Endometrial microvascular endothelial cells (primary cell): ENCODE results near the gene GID4. TPM values are rescaled to one million over a fixed set of nuclear protein-coding genes. Genes with fewer than 3 reads are reported as not detected.
"Not testable (repeated sequence)": the region's sequence is repeated elsewhere in the genome, so short reads cannot be mapped to it uniquely, and the experiment has no call there.

Experiments
- in situ Hi-C: cut with HindIII; loops from 2 replicates; pipeline ENCODE4 v1.10.0; 2017; ENCODE audit warnings: low sequenced_read_pairs, low pct_unique_long_range_greater_than_20kb; ENCODE audit errors: inconsistent ontology term
- total RNA-seq: library from RNA; depleted of rRNA; stranded (reverse); fragments of >200 nt; gene quantifications from one replicate; pipeline ENCODE4 v1.2.3, GENCODE V29; 2015; ENCODE audit errors: inconsistent ontology term

Gene GID4
- total RNA-seq = 9.5 TPM

DNA sequence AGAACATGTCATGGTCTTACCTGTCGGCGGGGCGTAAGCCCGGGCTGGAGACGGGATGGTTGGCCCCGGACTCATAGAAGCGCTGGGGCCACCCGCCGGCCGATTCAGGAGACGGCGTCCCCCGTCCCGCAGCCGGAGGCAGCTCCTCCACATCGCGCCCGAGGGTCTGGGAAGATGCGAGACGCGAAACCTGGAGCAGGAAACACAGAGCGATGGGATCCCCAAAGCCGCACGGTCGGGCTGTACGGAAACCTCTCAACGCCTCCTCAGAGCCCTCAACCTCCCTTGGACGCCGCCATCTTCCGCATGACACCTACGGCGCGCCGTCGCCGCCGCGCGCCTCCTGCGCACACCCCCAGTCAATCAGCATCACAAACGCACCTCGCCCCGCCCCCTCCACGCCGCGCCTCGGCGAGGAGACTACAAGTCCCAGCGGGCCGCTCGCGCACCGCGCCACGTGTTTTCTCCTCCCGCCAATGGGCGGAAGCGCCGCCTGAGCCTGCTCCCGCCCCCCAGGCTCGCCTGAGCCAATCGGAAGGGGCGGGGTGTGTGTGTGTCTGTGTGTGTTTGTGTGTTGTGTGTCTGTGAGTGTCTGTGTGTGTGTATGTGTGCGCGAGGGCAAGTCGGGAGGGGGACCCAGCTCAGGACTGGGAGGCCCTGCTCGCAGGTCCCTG lies at the start of gene GID4, which contains the start of gene ATPAF2:
TSS of gene GID4 (plus strand) at position 548 of the 674 bp plus-strand sequence. CDS start at position 605, 57 bp downstream.
TSS of gene ATPAF2 (minus strand) at position 308 of the 674 bp plus-strand sequence. CDS start at position 153, 155 bp downstream.
- in situ Hi-C loops = loop anchor here (25.0 kb wide), 1 partner anchor 152 kb away; no protein-coding TSS in a partner anchor

DNA sequence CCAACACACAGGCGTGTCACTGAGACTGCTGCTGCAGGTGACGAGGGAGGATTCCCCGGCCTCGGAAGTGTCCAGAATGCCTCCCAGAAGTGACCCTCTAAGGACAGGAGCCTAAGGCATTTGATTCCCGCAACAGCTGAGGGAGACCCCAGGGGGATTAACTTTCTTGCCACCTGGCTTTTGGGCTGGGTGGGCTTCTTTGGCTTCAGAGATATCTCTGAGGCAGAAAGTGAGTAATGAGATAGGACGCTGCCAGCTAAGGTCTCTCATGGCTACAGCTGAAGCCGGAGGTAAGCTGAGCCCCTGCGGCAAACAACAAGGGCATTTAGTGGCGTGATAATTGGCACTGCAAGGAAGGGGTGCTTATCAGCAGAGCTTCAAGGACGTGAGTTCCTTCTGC lies 49.6 kb upstream of the GID4 start:
- in situ Hi-C loops = no loop called here

DNA sequence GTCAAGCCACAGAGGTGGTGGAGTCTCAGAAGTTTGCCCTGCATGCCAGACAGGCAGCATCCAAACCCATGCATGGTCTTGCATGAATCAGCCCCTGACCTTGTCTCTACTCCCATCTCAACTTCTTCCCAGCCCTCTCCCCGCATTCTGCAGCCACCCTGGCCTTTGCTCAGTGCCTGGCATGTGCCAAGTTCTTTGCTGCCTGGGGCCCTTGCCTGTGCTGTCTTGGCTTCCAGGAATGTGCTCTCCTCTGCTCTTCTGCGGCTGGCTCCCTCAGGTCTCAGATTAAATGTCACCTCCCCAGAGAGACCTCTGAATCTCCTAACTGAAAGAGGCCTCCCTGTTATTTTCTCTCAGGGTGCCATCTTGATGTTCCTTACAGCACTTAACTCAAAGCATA lies 48.9 kb upstream of the GID4 start:
- in situ Hi-C loops = no loop called here

DNA sequence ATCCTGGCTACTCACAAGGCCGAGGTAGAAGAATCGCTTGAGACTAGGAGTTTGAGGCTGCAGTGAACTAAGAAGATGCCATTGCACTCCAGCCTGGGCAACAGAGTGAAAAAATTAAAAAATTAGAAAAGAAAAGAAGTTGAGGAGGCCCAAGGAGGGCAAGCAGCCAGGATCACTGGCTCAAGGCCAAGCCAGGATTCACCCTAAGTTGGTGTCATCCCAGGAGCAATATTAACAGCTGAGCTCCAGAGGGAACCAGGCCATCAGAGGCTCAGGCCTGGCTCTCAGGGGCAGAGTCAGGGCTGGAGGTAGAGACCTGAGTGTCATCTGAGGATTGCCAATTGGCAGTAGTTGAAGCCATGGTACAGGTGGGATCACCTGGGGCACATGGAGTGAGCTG lies 45.8 kb upstream of the GID4 start:
- in situ Hi-C loops = no loop called here

DNA sequence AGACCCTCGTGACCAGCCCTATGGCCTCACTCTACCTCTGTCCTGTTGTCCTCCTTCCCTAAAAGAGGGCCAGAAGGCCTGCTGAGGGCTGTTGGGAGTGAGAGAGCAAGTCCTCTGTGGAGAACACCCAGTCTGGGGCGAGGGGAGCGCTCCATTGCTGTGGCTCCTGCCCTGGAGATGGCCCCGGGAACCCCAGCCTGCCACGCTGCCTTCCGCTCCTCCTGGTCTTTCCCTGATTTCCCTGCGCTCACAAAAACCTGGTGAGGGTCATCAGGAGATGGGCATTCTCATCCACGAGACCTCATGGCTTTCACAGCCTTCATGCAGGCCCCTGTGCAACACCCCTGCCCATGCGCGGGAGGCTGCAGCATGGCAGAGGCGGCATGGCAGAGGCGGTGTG lies 45.4 kb upstream of the GID4 start:
- in situ Hi-C loops = no loop called here

DNA sequence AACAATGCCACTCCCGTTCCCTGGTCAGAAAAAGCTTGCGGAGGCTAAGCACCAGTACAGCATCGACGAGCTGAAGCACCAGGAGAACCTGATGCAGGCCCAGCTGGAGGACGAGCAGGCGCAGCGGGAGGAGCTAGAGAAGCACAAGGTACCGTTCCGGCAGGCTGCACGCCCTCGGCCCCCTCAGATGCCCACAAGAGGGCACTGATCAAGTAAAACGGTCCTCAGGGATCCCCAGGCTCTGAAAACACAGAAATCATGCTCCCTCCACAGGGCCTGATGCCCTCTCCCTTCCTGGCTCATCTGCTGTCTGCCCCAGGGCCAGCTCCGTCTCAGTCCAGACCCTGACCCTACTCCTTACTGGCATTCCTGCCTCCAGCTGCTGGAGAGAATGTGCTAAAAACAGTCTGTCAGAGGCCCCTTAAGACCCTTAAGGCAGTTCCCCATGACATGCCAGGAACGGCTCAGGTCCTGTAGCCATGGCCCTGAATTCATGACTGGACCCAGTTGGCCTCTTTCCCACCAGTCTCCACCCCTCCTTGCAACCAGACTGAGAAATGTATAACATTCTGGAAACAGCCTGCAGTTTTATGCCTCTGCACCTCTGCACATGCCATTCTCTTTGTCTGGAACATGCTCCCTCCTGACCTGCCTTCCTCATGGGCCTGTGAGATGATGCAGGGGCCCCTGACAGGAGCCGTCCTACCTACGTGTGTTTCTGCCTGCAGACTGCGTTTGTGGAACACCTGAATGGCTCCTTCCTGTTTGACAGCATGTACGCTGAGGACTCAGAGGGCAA lies 44.7 kb upstream of the GID4 start:
- in situ Hi-C loops = no loop called here

DNA sequence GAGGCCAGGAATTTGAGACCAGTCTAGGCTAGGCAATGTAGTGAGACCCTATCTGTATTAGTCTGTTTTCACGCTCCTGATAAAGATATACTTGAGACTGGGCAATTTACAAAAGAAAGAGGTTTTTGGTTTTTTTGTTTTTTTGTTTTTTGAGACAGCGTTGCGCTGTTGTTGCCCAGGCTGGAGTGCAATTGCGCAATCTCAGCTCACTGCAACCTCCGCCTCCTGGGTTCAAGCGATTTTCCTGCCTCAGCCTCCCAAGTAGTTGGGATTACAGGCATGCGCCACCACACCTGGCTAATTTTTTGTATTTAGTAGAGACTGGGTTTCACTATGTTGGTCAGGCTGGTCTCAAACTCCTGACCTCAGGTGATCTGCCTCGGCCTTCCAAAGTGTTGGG lies 43.3 kb upstream of the GID4 start:
- in situ Hi-C loops = not testable (repeated sequence)

DNA sequence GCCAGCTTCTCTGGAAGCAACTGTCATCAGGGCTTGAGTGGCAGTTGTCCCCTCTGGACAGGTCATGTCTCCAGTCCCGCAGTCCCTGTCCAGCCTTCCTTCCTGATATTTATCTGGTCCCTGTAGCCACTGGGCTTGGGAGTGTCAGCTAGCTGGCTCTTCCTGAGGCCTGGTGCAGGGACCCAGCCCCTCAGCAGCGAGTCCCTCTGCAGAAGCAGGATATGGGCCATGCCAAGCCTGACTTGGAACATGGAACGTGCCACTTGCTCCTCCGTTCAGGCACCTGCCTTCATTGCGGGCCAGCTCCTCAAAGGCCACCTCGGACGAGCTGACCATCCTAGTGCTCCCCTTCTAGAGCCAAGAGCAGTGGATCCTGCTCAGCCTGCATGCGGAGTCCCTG lies 40.3 kb upstream of the GID4 start:
- in situ Hi-C loops = no loop called here

DNA sequence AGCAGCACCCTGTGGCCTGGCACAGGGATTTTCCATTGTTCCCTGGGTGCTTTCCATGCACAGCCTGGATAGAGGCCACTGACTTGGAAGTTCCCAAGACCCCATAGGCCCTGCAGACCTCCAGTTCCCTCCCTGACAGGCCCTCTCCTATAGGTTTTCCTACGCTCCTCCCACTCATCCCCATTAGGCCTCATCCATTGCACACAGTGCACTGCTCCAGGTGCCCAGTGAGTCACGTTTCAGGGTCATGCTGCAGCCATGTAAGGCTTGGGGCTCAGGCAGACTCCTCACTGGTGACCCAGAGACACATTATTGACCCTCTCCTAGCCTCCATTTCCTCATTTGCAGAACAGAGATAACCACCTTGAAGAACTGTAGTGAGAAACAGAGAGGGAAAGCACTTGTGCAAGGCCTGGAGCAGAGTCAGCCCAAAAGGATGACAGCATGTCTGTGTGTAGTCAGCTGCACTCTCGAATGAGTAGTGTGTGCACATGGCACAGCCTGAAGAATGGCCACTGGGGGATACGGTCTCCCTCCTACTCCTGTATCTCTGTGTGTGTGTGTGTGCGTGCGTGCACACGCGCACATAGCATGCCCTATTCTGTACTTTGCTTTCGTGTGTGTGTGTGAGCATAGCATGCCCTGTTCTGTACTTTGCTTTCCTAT lies 39.7 kb upstream of the GID4 start:
- in situ Hi-C loops = no loop called here

DNA sequence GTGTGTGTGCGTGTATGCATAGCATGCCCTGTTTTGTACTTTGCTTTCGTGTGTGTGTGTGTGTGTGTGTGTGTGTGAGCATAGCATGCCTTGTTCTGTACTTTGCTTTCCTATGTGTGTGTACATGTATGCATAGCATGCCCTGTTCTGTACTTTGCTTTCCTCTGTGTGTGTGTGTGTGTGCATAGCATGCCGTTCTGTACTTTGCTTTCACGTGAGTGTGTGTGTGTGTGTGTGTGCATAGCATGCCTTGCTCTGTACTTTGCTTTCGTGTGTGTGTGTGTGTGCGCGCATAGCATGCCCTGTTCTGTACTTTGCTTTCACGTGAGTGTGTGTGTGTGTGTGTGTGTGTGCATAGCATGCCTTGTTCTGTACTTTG lies 39.2 kb upstream of the GID4 start:
- in situ Hi-C loops = no loop called here

DNA sequence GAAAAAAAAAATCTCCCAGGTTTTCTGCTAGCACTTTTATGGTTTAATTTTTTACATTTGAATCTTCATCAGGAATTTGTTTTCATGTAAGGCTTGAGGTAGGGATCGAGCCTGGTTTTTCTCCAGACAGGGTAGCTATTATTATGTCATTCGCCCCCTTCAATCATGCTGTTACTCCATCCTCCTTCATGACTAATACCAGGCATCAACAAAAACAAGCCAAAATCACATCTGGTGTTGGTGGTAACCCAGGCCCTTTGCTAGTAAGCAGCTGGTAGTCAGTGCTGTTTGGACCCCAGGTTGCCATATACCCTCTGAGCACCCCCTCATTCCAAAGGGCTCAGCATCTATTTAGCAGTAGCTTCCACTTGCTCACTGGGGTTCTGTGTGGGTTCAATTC lies 37.0 kb upstream of the GID4 start:
- in situ Hi-C loops = no loop called here

DNA sequence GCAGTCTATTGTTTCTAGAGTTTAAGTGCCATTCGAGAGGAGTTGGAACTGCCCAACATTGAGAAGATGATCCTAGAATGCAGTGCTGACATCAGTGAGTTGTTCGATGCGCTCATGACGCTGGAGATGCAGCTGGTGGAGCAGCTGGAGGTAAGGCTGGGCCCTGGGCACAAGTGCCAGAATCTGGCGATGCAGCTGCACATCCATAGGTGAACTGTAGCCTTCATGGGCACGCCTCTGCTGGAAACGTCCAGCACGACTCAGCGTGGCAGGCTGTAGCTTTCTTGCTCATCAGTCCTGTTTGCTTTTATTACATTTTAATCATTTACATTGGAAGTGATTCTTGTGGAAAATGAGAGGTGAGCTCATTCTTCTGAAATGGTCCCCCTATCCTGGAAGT lies 34.9 kb upstream of the GID4 start:
- in situ Hi-C loops = no loop called here

DNA sequence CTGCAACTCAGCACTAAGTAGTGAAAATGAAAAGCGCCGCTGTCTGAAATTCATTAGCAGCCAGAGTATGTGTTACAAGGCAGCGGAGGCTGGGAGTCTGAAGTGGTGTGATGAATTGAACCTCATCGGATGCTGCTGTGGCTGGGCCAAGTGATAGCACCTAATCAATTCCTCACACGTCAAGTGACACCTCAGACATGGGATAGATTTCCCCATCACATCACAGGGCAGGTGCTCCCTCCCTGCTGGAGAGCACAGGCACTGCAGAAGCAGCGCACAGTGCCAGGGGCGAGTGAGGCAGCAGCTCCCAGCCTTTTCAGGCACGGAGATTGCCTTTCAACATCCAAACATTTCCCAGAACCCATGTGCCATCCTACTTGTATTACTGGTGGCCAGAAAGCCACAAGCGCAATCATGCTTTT lies 34.3 kb upstream of the GID4 start:
- in situ Hi-C loops = no loop called here

DNA sequence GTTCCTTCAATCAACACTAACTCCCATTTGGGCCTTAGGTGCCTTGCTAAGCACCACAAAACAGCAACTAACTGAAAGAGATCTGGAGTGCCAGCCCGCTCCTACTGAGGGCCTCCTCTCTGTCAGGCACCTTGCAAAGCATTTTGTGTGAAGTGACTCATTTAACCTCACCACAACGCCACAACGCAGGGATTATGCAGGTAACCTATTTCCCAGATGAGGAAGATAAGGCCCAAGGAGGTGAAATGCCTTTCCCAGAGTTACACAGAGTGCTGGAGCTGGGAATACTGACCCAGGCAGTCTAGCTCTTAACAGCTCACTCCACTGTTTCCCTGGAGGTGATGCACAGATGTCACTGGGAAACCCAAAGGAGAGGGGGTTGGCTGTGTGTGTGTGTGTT lies 33.7 kb upstream of the GID4 start:
- in situ Hi-C loops = no loop called here

DNA sequence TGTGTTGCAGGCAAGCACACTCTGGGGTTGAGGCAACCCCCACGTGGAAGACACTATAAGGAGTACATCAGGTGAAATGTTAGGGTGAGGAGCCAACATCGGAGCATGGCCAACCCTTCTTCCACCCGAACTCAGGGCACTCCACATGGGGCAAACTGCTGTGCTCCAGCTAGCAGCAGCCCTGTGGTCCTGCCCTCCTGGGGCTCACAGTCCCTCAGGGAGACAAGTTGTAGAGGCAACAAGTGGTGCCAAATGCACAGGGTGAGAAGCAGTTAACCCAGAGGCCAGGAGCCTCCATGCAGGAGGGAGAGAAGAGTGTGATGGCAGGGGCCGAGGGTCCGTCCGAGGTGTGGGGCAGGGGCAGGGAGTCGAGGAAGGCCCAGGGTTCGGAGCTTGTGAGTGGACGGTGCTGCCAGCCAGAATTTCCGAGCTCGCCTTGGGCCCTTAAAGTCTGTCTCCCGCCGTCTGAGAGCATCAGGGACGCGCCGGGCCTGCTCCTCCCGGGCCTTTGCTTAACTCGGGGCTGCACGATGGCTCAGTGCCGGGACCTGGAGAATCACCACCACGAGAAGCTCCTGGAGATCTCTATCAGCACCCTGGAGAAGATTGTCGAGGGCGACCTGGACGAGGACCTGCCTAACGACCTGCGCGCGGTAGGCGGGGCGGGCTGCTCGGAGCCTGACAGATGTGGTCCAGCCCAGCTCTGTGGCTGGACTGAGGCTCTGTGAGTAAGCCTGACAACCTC lies 32.5 kb upstream of the GID4 start:
- in situ Hi-C loops = no loop called here

DNA sequence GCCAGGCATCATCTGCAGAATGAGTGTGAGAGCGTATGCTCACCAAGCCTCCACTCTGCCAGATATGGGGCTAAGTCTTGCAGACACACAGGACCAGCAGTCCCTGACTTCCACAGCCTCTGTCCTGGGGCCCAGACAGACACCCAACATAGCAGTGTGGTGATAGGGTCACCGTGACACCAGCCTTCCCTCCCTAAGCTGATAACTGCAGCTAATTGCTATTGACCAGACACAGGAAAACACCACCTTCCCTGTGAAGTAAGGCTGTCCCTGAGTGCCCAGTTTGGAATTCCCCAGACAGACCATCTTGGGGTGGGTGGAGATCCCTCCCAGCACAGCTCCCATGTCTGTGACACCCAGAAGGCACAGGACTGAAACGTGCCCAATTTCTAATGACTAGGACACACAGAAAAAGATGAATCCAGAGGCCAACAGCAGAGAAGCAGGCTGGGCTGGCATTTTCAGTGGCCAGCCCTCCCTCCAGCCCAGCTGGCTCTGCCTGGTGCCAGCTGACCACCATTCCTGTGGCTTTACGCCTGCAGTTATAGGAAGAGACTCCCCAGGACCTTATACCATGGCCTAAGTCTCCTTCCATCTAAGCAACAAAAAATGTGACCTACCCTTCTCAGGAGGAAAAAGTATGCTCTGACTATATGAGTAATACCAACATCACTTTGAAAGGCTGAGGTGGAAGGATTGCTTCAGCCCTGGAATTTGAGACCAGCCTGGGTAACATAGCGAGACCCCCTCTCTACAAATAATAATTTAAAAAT lies 30.5 kb upstream of the GID4 start:
- in situ Hi-C loops = no loop called here

DNA sequence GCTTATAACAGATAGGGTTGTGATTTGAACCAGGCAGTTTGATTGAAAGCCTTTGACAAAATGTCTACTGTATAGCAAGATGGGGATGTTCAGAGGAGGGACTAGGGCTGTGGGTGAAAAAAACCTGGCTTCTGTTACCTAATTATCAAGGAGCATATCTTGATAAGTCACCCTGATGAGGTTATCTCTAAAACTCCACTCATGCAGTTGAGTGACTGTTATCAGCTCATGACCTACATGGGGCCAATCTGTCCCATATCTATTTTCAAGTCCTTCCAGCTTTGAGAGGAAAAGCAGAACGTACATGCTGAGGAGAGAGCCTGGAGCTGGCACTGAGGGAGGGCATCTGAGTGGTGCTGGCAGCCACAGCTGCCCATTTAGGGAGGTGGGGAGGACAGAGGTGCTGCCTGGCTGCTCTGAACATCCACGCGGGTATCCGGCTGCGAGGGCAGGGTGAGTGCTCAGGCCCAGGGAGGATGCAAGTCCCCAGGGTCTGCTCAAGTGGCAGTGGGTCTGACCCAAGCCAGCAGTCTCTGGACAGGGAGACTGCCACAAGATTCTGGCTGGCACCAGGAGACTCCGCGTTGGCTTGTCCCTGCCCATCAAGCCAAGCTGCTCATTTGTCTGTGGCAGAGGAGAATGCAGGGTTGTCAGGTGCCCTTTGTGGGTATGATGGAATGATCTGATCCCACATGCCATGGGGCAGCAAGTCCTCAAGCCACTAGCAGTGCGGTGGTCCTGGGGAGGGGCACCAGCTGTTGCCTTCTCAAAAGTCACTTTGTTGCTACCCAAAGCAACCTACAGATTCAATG lies 29.4 kb upstream of the GID4 start:
- in situ Hi-C loops = no loop called here

DNA sequence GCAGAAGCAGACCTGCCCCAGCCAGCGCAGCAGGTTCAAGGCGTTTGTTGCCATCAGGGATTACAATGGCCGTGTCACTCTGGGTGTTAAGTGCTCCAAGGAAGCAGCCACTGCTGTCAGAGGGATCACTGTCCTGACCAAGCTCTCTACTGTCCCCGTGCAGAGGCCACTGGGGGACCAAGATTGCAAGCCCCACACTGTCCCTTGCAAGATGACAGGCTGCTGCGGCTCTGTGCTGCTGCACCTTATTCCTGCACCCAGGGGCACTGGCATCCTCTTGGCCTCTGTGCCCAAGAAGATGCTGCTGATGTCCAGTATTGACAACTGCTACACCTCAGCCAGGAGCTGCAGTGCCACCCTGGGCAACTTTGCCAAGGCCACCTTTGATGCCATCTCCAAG lies 27.9 kb upstream of the GID4 start:
- in situ Hi-C loops = no loop called here
